ENCODE results near the gene VKORC1. TPM values are rescaled to one million over a fixed set of nuclear protein-coding genes. Genes with fewer than 3 reads are reported as not detected.

VKORC1 gene
- total and polyA plus RNA-seq, 8 donors, result 62.0 to 102 (median 64.8) TPM

GRCh38 chr16:31094088-31094423, 541 bp downstream of the VKORC1 start:
- H3K27ac ChIP-seq, result peak overlapping the region; percentile 77 to 87
- H3K4me1 ChIP-seq, result peaks cover 0 to 27% of the 10 kb centered on the region in 2 donors
- DNase-seq (no peak), ATAC-seq (peak; percentile 23)
- TF ChIP-seq CTCF (IDR thresholded peaks at IDR 0.05), result no peak
- intact Hi-C loops (cut with DNase I), result no loop called here
- H3K9me3 ChIP-seq, result no peaks in the 10 kb centered on the region
- peaks cover 0 to 24% of the 10 kb centered on the region in 2 donors for H3K36me3 ChIP-seq
- peak overlapping the region; percentile 74 to 86 for H3K4me3 ChIP-seq
- H3K27me3 ChIP-seq, result no peaks in the 10 kb centered on the region

- no peaks in the 10 kb centered on the region for H3K9me3 ChIP-seq
- no peak for DNase-seq
- peak overlapping the region; percentile 74 to 86 for H3K4me3 ChIP-seq
- H3K36me3 ChIP-seq, result peaks cover 0 to 32% of the 10 kb centered on the region in 2 donors
- H3K4me1 ChIP-seq, result peaks cover 0 to 27% of the 10 kb centered on the region in 2 donors
- no peaks in the 10 kb centered on the region for H3K27me3 ChIP-seq
- no peak overlapping the region for H3K27ac ChIP-seq
- ATAC-seq, result no peak
- TF ChIP-seq CTCF (IDR thresholded peaks at IDR 0.05), result no peak
- intact Hi-C loops (cut with DNase I), result no loop called here
Measured at GRCh38 chr16:31093132-31093703, 1.4 kb downstream of the VKORC1 start.

- TF ChIP-seq CTCF (IDR thresholded peaks at IDR 0.05), result no peak
- H3K9me3 ChIP-seq, result no peaks in the 10 kb centered on the region
- no peak overlapping the region for H3K27ac ChIP-seq
- intact Hi-C loops (cut with DNase I), result no loop called here
- DNase-seq (no peak), ATAC-seq (no peak)
- peaks cover 0 to 27% of the 10 kb centered on the region in 2 donors for H3K4me1 ChIP-seq
- H3K4me3 ChIP-seq, result no peak overlapping the region
- H3K27me3 ChIP-seq, result no peaks in the 10 kb centered on the region
- H3K36me3 ChIP-seq, result peaks cover 0 to 40% of the 10 kb centered on the region in 2 donors
Measured at GRCh38 chr16:31092330-31092729, 2.3 kb downstream of the VKORC1 start.

GRCh38 chr16:31090540-31090939, 4.1 kb downstream of the VKORC1 start:
- Histone ChIP-seq H3K36me3 (peaks cover 0 to 57% of the 10 kb centered on the region in 2 donors), H3K4me3 (no peak overlapping the region), H3K27me3 (no peaks in the 10 kb centered on the region), H3K27ac (no peak overlapping the region), H3K4me1 (peaks cover 0 to 20% of the 10 kb centered on the region in 2 donors), H3K9me3 (no peaks in the 10 kb centered on the region)
- TF ChIP-seq CTCF (IDR thresholded peaks at IDR 0.05), result no peak
- intact Hi-C loops (cut with DNase I), result no loop called here
- no peak for ATAC-seq
- no peak for DNase-seq

GRCh38 chr16:31089199-31089598, 5.4 kb downstream of the VKORC1 start:
- peaks cover 0 to 70% of the 10 kb centered on the region in 2 donors for H3K36me3 ChIP-seq

More at GRCh38 chr16:31089199-31089598, 5.4 kb downstream of the VKORC1 start:
- ATAC-seq (no peak), DNase-seq (no peak)
- Histone ChIP-seq H3K9me3 (no peaks in the 10 kb centered on the region), H3K27ac (no peak overlapping the region), H3K4me3 (no peak overlapping the region), H3K4me1 (peaks cover 0 to 11% of the 10 kb centered on the region in 2 donors), H3K27me3 (no peaks in the 10 kb centered on the region)
- intact Hi-C loops (cut with DNase I), result no loop called here
- no peak for TF ChIP-seq CTCF (IDR thresholded peaks at IDR 0.05)
